Measurements from ENCODE around the gene IRF9.

DNA sequence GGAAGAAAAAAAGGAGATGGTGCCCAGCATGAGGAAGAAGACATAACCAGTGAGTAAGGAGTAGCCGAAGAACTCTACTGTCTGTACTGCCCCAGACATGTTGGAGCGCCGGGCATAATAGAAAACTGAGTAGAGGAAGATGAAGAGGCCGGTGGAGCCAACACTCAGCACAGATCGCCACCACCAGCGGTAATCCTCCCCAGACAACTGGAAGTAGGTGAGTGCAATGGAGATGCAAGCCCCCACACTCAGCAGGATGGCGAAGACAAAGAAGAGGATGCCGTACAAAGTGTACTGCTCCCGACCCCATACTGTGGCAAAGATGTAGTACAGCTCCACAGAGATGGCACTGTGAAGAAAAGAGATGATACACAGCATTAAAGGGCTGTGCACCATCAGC lies 28.4 kb downstream of the IRF9 start:
- TF ChIP-seq, protein P1, sequence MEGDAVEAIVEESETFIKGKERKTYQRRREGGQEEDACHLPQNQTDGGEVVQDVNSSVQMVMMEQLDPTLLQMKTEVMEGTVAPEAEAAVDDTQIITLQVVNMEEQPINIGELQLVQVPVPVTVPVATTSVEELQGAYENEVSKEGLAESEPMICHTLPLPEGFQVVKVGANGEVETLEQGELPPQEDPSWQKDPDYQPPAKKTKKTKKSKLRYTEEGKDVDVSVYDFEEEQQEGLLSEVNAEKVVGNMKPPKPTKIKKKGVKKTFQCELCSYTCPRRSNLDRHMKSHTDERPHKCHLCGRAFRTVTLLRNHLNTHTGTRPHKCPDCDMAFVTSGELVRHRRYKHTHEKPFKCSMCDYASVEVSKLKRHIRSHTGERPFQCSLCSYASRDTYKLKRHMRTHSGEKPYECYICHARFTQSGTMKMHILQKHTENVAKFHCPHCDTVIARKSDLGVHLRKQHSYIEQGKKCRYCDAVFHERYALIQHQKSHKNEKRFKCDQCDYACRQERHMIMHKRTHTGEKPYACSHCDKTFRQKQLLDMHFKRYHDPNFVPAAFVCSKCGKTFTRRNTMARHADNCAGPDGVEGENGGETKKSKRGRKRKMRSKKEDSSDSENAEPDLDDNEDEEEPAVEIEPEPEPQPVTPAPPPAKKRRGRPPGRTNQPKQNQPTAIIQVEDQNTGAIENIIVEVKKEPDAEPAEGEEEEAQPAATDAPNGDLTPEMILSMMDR (IDR thresholded peaks at IDR 0.05; ENCODE audit: poor library complexity) = no peak
- no peak for TF ChIP-seq EZH2phosphoT487 (IDR thresholded peaks at IDR 0.05; ENCODE audit: low read depth, severe bottlenecking, unreplicated experiment)

Measured in hepatocyte (in vitro differentiated cells).